GM23338 (cell line): Measurements from ENCODE around the gene SLC13A4. TPM values are rescaled to one million over a fixed set of nuclear protein-coding genes. Genes with fewer than 3 reads are reported as not detected.

Experiments used
- ATAC-seq: fragments of 200-7000 bp; cut with Tn5 transposase; 3 replicates; pipeline ENCODE4 v1.9.1; 2020
- DNase-seq: peaks from one replicate; pipeline ENCODE4 v3.0.0-alpha.2; 2015; ENCODE audit warnings: low spot score
- H2AFZ ChIP-seq: fragments of 200-600 bp; sonication (generic); 2 replicates; pipeline ENCODE4 v1.8.0; 2016; ENCODE audit warnings: antibody characterized with exemption, mild to moderate bottlenecking, moderate library complexity
- H3F3A ChIP-seq: fragments of 200-600 bp; sonication (generic); replicated peaks from 2 replicates; pipeline ENCODE4 v1.8.0; 2017; ENCODE audit warnings: antibody characterized with exemption, mixed run types, low read depth
- H3K27ac ChIP-seq: fragments of 200-600 bp; sonication (generic); 2 replicates; pipeline ENCODE4 v1.6.1; 2016; ENCODE audit warnings: low read depth
- H3K27me3 ChIP-seq: fragments of 200-600 bp; sonication (generic); 2 replicates; pipeline ENCODE4 v1.8.0; 2016; ENCODE audit warnings: mild to moderate bottlenecking, mixed run types, moderate library complexity; ENCODE audit not compliant: insufficient read depth
- H3K36me3 ChIP-seq: fragments of 200-600 bp; sonication (generic); 2 replicates; pipeline ENCODE4 v1.8.0; 2016; ENCODE audit warnings: mild to moderate bottlenecking; ENCODE audit not compliant: insufficient read depth
- H3K4me1 ChIP-seq: fragments of 200-600 bp; sonication (generic); 2 replicates; pipeline ENCODE4 v1.8.0; 2016; ENCODE audit warnings: mild to moderate bottlenecking, moderate library complexity; ENCODE audit not compliant: insufficient read depth
- H3K4me2 ChIP-seq: fragments of 200-600 bp; sonication (generic); 2 replicates; pipeline ENCODE4 v1.7.1; 2017; ENCODE audit warnings: mixed run types
- H3K4me3 ChIP-seq: fragments of 200-600 bp; sonication (generic); 2 replicates; pipeline ENCODE4 v1.6.1; 2016; ENCODE audit warnings: mixed run types
- H3K79me2 ChIP-seq: fragments of 200-600 bp; sonication (generic); replicated peaks from 2 replicates; pipeline ENCODE4 v1.8.0; 2017; ENCODE audit warnings: mild to moderate bottlenecking; ENCODE audit not compliant: insufficient read depth
- H3K9me2 ChIP-seq: fragments of 200-600 bp; sonication (generic); 2 replicates; pipeline ENCODE4 v1.8.0; 2017; ENCODE audit not compliant: insufficient read depth
- H4K20me1 ChIP-seq: fragments of 200-600 bp; sonication (generic); replicated peaks from 2 replicates; pipeline ENCODE4 v1.8.0; 2017; ENCODE audit warnings: mild to moderate bottlenecking; ENCODE audit not compliant: insufficient read depth
- H3K27ac Mint-ChIP-seq: 2 replicates; pipeline ENCODE4 v1.8.0; 2020; ENCODE audit warnings: inconsistent platforms, mild to moderate bottlenecking, moderate library complexity, mixed read lengths
- H3K27me3 Mint-ChIP-seq: 3 replicates; pipeline ENCODE4 v1.8.0; 2022; ENCODE audit warnings: low read depth, mild to moderate bottlenecking, moderate library complexity, mixed read lengths, inconsistent platforms; ENCODE audit not compliant: insufficient read depth, poor library complexity
- H3K36me3 Mint-ChIP-seq: 3 replicates; pipeline ENCODE4 v1.8.0; 2021; ENCODE audit warnings: low read depth, mild to moderate bottlenecking, inconsistent platforms, moderate library complexity, mixed read lengths
- H3K4me1 Mint-ChIP-seq: 3 replicates; pipeline ENCODE4 v1.8.0; 2020; ENCODE audit warnings: mild to moderate bottlenecking, inconsistent platforms, mixed read lengths
- H3K4me3 Mint-ChIP-seq: 3 replicates; pipeline ENCODE4 v1.8.0; 2021; ENCODE audit warnings: moderate library complexity, mild to moderate bottlenecking, inconsistent platforms, mixed read lengths
- H3K9me3 Mint-ChIP-seq: 3 replicates; pipeline ENCODE4 v1.8.0; 2020; ENCODE audit warnings: moderate library complexity, mild to moderate bottlenecking, inconsistent platforms, mixed read lengths
- CREB1 ChIP-seq: fragments of 250-450 bp; sonication (Bioruptor Pico); IDR thresholded peaks from 2 replicates; pipeline ENCODE4 v1.5.0; 2020; ENCODE audit warnings: low read depth, mild to moderate bottlenecking, moderate library complexity
- EZH2phosphoT487 ChIP-seq: fragments of 200-600 bp; sonication (generic); IDR thresholded peaks from one replicate; pipeline ENCODE4 v1.8.1; 2018; ENCODE audit warnings: antibody characterized with exemption; ENCODE audit not compliant: unreplicated experiment
- NANOG ChIP-seq: IDR thresholded peaks from 2 replicates; pipeline ENCODE4 v1.6.1; 2016; ENCODE audit warnings: antibody characterized with exemption, borderline replicate concordance
- POLR2AphosphoS5 ChIP-seq: IDR thresholded peaks from 2 replicates; pipeline ENCODE4 v1.6.1; 2016; ENCODE audit warnings: antibody characterized with exemption, low read depth
- STAT1 ChIP-seq: IDR thresholded peaks from one replicate; pipeline ENCODE4 v1.6.1; 2016; ENCODE audit warnings: antibody characterized with exemption; ENCODE audit not compliant: unreplicated experiment
- polyA plus RNA-seq: library from polyadenylated mRNA; unstranded; fragments of >200 nt; fragmentation: Nextera tagmentation; extraction: Ambion mirVana; gene quantifications from 2 replicates; pipeline ENCODE4 v1.2.1, GENCODE V29; 2016
- total RNA-seq: library from RNA; depleted of rRNA; stranded (reverse); fragments of >200 nt; shearing (Covaris generic); gene quantifications from 2 replicates; pipeline ENCODE4 v1.2.3, GENCODE V29; 2014
- TF ChIP-seq, protein P1 (sequence below), 2 experiments: fragments of 200-600 bp in 1 of 2; sonication (generic) in 1 of 2; conservative IDR thresholded peaks; 2 replicates each; pipeline versions ENCODE4 v1.5.1 to v1.6.1; 2016 to 2017; ENCODE audit warnings: antibody characterized with exemption in 2 of 2, low read depth in 2 of 2, mild to moderate bottlenecking in 2 of 2, moderate library complexity in 1 of 2
- TF ChIP-seq, protein P2 (sequence below): IDR thresholded peaks from 2 replicates; pipeline ENCODE4 v1.6.1; 2016; ENCODE audit warnings: antibody characterized with exemption
- TF ChIP-seq, protein P3 (sequence below): IDR thresholded peaks from one replicate; pipeline ENCODE4 v1.6.1; 2018; ENCODE audit warnings: antibody characterized with exemption; ENCODE audit not compliant: unreplicated experiment

Gene SLC13A4
- total and polyA plus RNA-seq, 2 experiments from 2014 or later: 1.7 to 2.3 TPM

DNA sequence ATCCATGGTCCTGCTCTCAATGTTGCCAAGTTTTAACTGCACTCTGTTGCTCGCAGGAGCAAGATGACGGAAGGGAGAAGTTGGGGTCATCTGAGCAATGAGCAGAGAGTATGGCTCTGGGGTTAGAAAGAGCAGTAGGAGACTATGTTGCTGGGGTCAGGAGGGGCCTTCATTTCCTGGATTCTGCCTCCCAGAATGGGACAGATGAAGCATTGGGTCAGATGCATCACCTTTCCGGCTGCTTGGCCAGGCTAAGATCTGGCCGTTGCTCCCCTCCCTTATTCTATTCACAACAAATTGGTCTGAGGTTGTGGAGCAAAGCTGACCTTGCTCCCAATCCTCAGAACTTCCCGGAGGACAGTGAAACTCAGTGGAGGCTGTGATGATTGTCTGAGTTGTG, 43.3 kb downstream of the SLC13A4 start:
- Histone ChIP-seq H3K27me3 (no peaks in the 10 kb centered on the region), H3K4me3 (no peak overlapping the region), H2AFZ (no peak overlapping the region), H3K36me3 (no peaks in the 10 kb centered on the region), H3F3A (no peaks in the 10 kb centered on the region), H3K79me2 (no peaks in the 10 kb centered on the region), H3K9me2 (no peaks in the 10 kb centered on the region), H4K20me1 (peaks cover 3% of the 10 kb centered on the region; the same call in 1 of the 2 replicates), H3K4me1 (peaks cover 3% of the 10 kb centered on the region; the same call in 1 of the 2 replicates), H3K27ac (no peak overlapping the region), H3K4me2 (no peak overlapping the region)
- Mint-ChIP-seq H3K9me3 (no peaks in the 10 kb centered on the region), H3K4me1 (peaks cover 8% of the 10 kb centered on the region; the same call in 2 of the 3 replicates), H3K27me3 (peaks cover 6% of the 10 kb centered on the region), H3K27ac (no peak overlapping the region), H3K36me3 (peaks cover 5% of the 10 kb centered on the region; the same call in 1 of the 3 replicates), H3K4me3 (no peak overlapping the region)
- ATAC-seq (no peak), DNase-seq (no peak)
- TF ChIP-seq, protein P1, sequence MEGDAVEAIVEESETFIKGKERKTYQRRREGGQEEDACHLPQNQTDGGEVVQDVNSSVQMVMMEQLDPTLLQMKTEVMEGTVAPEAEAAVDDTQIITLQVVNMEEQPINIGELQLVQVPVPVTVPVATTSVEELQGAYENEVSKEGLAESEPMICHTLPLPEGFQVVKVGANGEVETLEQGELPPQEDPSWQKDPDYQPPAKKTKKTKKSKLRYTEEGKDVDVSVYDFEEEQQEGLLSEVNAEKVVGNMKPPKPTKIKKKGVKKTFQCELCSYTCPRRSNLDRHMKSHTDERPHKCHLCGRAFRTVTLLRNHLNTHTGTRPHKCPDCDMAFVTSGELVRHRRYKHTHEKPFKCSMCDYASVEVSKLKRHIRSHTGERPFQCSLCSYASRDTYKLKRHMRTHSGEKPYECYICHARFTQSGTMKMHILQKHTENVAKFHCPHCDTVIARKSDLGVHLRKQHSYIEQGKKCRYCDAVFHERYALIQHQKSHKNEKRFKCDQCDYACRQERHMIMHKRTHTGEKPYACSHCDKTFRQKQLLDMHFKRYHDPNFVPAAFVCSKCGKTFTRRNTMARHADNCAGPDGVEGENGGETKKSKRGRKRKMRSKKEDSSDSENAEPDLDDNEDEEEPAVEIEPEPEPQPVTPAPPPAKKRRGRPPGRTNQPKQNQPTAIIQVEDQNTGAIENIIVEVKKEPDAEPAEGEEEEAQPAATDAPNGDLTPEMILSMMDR (conservative IDR thresholded peaks at IDR 0.05; ENCODE audit: low read depth in 2 of 2): no peak

DNA sequence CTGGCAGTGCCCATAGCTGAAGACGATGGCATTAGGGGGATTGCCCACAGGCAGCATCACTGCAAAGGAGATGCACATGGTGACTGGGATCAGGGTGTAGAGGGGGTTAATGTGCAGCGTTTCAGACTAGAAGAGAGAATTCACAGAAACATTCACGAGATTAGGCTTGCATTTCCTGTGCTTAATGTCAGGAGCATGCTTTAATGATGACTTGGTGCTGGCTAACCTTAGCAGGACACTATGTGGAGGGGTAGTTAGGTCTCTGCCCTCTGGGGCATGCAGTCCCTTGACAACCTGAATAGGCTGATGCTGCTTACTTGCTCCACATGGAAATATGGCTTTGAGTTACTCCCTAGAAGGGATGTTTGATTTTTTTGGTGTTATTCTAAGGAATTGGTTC, 43.9 kb downstream of the SLC13A4 start:
- Mint-ChIP-seq H3K4me1 (peaks cover 8% of the 10 kb centered on the region; the same call in 2 of the 3 replicates), H3K27ac (no peak overlapping the region), H3K4me3 (no peak overlapping the region), H3K9me3 (no peaks in the 10 kb centered on the region), H3K36me3 (peaks cover 2% of the 10 kb centered on the region; the same call in 1 of the 3 replicates), H3K27me3 (peaks cover 6% of the 10 kb centered on the region)
- ATAC-seq: no peak
- no peaks in the 10 kb centered on the region; the same call in 1 of the 2 replicates for H4K20me1 ChIP-seq
- no peak overlapping the region for H2AFZ ChIP-seq
- no peaks in the 10 kb centered on the region for H3K27me3 ChIP-seq
- no peak for DNase-seq
- no peaks in the 10 kb centered on the region for H3F3A ChIP-seq
- H3K9me2 ChIP-seq: no peaks in the 10 kb centered on the region
- no peak overlapping the region for H3K4me3 ChIP-seq
- peaks cover 3% of the 10 kb centered on the region; the same call in 1 of the 2 replicates for H3K4me1 ChIP-seq
- no peak overlapping the region for H3K27ac ChIP-seq
- H3K4me2 ChIP-seq: no peak overlapping the region
- no peaks in the 10 kb centered on the region for H3K79me2 ChIP-seq
- H3K36me3 ChIP-seq: no peaks in the 10 kb centered on the region
- TF ChIP-seq, protein P2, sequence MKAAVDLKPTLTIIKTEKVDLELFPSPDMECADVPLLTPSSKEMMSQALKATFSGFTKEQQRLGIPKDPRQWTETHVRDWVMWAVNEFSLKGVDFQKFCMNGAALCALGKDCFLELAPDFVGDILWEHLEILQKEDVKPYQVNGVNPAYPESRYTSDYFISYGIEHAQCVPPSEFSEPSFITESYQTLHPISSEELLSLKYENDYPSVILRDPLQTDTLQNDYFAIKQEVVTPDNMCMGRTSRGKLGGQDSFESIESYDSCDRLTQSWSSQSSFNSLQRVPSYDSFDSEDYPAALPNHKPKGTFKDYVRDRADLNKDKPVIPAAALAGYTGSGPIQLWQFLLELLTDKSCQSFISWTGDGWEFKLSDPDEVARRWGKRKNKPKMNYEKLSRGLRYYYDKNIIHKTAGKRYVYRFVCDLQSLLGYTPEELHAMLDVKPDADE: no peak
- TF ChIP-seq CREB1 (CRISPR knock-in tag) (no peak), EZH2phosphoT487 (no peak), STAT1 (no peak), POLR2AphosphoS5 (no peak), NANOG (no peak)
- TF ChIP-seq, protein P3, sequence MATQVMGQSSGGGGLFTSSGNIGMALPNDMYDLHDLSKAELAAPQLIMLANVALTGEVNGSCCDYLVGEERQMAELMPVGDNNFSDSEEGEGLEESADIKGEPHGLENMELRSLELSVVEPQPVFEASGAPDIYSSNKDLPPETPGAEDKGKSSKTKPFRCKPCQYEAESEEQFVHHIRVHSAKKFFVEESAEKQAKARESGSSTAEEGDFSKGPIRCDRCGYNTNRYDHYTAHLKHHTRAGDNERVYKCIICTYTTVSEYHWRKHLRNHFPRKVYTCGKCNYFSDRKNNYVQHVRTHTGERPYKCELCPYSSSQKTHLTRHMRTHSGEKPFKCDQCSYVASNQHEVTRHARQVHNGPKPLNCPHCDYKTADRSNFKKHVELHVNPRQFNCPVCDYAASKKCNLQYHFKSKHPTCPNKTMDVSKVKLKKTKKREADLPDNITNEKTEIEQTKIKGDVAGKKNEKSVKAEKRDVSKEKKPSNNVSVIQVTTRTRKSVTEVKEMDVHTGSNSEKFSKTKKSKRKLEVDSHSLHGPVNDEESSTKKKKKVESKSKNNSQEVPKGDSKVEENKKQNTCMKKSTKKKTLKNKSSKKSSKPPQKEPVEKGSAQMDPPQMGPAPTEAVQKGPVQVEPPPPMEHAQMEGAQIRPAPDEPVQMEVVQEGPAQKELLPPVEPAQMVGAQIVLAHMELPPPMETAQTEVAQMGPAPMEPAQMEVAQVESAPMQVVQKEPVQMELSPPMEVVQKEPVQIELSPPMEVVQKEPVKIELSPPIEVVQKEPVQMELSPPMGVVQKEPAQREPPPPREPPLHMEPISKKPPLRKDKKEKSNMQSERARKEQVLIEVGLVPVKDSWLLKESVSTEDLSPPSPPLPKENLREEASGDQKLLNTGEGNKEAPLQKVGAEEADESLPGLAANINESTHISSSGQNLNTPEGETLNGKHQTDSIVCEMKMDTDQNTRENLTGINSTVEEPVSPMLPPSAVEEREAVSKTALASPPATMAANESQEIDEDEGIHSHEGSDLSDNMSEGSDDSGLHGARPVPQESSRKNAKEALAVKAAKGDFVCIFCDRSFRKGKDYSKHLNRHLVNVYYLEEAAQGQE: no peak
